Measurements from ENCODE around the gene SGMS2.
A peak's percentile ranks its signal among the peaks of the same experiment; 100 is the strongest.

The SGMS2 gene

GRCh38 chr4:107831140-107831539, 6.4 kb downstream of the SGMS2 start:
- DNase-seq = no peak

DNA sequence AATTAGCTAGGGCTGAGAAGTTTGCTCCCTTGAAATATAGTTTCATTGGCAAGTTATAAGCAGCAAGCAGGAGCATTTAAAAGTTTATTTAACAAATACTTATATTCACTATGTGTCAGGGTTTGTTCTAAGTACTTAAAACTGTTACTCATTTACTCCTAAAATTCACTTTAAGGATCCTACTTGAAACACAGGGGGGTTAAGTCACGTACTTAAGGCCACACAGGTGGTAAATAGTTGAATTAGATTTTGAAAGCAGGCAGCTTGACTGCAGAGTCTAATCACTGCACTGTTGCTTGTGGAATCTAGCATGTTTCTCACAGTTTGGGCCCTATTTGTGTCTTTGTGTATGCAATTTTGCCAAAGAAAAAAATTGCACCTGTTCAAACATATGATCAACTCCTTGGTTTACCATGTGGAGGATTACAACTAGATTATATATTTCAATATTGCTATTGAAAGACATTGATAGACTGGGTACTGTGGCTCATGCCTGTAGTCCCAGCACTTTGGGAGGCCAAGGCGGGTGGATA, 7.6 kb downstream of the SGMS2 start:
- DNase-seq = no peak

DNA sequence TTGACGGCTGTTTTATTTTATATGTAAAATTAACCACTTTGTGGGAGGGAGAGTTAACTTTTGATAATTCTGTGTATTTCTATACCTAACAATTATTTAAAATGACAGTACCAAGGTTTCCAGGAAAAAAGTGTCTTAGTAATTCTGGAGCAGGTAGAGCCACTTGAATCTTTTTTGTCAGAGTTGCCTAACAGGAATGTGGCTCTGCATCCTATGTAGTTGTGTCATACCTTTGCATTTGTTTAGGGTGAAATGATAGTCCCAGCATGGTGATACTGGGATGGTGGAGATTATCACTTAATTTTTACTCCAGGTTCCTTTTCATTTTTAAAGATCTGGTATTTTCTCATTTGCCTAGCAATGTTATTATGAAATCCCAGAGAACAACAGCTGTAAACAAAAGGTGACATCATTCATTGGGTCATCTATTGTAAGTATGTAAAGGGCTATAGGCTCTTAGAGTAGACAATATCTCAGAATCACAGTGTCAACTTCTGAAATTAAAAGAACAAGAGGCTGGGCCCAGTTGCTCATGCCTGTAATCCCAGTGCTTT, 9.6 kb downstream of the SGMS2 start:
- no peak for DNase-seq

DNA sequence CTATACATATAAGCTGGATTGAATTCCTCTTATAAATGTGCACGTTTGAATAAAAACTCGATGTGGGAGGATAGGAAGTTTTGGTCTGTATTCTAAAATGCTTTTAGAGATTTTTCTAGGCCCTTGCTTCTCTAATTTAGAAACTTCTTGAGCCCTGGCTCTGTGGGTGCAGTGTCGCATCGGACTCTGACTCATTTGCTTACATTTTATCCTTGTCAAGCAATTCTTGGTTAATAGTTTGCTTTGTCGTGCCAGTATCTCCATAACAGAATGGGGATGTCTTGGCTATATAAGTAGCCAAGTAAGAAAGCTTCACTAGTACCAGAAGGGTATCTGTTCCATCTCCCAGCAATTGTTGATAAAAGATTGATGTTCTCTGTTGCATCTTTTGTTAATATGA, 10.7 kb downstream of the SGMS2 start:
- no peak for DNase-seq

DNA sequence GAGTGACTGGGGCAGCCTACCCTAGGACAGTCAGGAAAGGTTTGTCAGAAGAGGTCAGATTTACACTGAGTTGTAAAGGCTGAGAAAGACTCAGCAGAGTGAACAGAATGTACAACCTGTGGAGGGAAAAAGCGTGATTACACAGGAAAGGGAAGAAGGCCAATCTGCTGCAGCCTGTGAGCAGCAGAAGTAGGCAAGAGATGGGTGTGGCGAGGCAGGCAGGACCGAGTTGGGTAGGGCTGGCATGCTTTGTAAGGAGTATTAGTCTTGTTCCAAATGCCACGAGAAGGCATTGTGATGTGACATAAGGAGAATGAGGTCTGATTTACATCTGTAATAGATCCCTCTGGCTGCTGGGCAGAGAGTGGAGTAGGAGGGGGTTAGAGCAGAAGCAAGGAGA, 12.6 kb downstream of the SGMS2 start:
- DNase-seq = no peak

- no peak for DNase-seq
Measured at GRCh38 chr4:107837776-107838618, 13.3 kb downstream of the SGMS2 start.

DNA sequence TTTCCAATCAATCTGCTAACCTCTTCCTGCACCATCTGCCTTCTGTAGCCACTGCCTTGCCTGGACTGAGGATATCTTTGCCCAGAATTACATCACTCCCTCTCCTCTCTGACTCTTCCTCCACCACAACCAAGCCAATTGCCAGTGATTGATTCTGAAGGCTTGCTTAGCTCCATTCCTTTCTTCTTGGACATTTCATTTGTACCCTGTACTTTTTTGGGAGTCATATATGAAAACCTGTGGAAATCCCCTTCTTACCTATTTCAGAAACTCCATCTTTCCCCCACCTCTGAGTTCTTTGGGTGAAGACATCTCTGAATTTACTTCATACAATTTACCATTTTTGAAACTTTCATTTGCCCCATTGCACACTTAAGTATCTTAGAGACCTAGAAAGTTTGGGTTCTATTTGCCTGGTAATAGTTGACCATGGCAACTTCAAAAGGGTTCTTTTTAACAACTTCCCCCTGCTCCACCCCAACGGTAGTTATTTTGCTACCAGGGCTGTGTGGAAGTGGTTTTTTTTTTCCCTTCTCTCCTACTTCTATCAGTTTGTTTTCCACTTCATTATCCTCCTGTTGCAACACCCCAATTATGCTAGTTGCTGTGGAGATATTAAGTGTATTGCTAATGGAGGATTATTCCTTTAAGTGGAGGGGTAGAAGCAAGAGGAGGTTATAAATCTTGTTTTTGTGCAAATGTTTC, 14.3 kb downstream of the SGMS2 start:
- no peak for DNase-seq

- DNase-seq = no peak
Measured at GRCh38 chr4:107843391-107843790, 18.7 kb downstream of the SGMS2 start.

DNA sequence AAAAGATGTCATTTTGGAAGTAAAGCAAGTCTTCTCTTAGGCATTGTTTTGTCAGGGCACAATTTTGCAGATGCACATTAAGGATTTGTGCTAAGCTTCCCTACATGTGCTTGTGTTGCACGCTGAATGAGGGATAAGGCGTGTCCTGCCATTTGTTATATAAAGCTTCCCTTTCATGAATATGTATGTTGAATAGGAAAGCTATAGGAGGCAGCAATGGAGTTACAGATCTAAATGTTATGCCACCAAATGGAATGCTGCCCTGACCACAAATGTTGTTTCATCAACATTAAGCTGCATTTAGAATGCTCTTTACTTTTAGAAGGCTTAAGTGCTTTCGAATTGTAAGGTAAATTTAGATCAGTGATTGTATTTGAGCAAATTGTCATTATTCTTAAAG, 20.9 kb downstream of the SGMS2 start:
- no peak for DNase-seq

DNA sequence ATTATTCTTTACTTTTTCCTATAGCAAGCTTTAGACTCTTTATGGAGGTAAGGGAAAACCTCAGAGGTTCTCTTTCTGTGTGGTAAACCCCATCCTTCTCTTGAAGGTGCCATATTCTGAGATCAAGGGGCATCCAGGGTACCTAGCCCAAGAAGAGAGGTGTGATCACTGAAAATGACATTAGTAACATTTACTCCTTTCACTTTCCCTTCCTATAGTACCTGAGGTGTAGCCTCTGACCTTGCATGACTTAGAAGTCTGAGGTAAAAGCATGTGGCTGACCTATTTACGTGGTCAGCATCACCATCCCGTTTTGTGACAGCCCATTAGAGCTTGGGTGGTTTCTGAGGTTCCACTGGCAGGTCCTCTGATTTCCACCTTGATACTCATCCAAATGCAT, 25.7 kb downstream of the SGMS2 start:
- DNase-seq = no peak

DNA sequence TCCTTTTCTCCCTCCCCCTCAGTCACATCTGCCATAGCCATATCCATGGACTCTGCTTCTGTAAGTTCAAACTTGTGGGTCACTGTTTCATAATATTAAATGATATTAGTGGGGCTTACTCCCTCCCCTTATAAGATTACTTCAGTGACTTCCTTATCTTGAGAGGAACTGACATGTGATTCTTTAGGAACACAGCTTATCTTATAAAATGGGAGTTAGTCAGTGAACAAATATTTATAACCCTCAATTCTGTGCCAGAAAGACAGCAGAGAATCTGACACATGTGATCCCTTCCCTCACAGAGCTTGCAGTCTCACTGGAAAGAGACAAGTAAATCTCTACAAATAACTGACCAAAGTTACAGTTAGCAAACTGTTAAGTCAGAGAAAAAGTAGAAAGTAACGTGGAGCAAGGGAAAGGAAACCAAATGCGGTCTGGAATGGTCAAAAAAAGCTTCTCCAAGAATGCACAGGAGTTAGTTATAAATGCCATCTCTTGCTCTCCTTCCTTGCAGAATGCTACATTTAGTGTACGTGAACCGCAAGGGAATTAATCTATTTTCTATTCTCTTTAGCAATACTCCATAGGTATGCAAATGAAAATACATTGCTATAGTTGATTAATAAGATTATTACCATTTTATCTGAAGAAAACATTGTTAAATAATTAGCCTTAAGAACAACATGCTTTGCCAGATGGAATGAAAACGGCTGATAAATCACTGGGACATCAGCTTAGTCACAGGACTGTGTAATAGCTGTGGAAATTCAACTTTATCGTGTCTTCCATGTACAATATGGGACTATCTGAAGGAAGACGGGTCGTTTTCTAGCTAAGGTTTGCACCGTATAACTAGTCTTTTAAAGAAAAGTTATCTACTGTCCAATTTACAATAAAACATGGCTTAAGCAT, 29.0 kb downstream of the SGMS2 start:
- peak; percentile 49 for DNase-seq

DNA sequence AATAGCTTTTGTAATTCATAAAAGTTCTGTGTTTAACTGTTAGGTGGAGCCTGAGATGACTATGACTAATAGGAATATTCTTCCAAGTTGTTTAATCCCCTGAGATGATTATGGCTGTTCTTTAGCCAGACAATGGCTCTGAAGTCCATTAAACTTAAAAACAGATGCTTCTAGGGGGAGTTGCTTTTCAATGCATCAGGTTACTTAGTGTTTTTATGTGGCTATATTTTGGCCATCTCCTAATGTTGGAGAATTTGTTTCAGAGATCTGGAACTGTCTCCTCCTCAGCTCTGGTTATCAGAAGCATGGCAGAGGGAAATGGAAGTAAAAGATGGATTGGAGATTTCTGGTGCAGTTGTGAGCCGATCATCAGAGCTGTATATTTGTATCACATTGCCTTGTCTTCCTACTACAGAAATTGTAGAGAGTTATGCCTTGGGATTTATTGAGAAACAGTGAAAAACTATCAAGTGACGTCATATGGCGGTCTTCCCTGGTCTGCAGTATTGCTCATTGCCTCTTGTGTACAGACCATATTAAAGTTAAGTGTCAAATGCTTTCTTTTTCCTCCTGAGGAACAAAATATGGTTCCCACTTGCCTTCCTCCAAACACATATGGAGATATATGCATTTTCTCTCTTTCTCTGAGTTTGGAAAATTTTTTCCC, 29.8 kb downstream of the SGMS2 start:
- peak; percentile 35 for DNase-seq

DNA sequence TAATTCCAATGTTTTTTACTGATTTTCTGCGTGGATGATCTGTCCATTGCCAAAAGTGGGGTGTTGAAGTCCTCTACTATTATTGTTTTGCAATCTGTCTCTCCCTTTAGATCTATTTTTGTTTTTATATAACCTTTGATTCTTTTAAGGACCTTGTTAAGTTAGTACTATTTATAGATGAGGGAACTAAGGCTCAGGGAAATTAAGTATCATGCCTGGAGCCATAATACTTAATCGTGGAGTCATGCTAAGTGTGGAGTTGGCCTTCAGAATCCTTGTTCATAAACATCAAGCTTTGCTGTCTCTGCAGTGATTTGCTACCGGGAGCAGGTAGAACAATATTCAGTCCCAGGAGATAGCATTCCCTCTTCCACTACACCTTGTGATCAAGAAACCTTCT, 31.0 kb downstream of the SGMS2 start:
- DNase-seq = no peak

DNA sequence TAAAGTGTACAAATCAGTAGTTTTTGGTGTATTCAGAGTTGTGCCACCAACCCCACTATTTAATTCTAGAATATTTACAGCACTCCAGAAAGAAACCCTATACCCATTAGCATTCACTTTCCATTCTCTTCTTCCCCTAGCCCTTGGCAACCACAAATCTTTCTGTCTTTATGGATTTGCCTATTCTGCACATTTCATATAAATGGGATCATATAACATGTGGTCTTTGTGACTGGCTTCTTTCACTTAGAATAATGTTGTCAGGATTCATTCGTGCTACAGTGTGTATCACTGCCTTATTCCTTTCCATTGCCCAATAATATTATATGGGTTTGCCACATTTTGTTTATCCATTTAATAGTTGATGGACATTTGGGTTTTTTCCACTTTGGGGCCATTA, 32.2 kb downstream of the SGMS2 start:
- DNase-seq = no peak

DNA sequence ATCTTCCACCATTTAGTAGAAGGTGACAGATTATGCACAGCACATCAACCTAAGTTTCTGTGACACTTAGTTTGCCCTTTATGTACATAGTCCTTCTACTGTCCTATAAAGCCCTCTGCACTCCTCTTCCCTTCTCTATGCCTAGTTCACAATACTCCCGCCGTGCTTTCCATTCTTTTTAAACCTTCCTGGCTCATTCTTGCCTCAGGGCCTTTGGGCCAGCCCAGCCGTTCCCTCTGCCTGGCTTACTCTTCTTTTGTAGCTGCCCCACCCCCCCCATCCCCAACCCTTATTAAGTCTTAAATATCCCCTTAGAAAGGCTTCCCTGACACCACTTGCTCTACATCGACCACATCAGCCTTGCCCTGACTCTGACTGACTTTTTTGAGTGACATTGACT, 33.0 kb downstream of the SGMS2 start:
- no peak for DNase-seq

DNA sequence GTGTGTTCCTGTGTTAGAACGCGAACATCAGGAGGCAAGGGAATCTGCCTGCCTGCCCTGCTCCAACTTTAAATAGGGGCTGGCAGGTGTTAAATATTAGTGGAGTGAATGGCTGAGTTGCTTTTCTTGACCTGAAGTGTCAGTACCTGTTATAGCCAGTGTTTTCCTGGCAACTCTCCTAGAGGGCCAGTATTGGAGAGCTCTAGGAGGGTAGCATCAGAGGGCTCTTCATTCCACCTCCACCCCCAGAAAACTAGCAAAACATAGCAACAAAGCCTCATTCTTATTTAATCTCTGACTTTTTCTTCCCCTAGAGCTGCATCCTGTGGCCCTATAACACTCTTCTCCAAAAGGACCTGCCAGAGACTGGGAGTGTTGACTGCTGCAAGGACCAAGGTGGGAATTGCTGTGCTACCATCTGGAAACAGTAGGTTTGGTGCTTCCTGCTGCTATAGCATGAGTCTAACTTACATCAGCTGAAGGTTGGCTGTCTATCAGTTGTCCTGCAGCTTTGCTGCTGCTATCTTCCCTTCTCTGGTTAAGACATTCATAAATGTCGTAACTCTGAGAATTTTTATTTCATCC, 33.5 kb downstream of the SGMS2 start:
- DNase-seq = no peak

GRCh38 chr4:107862658-107863057, 37.9 kb downstream of the SGMS2 start:
- DNase-seq = no peak

DNA sequence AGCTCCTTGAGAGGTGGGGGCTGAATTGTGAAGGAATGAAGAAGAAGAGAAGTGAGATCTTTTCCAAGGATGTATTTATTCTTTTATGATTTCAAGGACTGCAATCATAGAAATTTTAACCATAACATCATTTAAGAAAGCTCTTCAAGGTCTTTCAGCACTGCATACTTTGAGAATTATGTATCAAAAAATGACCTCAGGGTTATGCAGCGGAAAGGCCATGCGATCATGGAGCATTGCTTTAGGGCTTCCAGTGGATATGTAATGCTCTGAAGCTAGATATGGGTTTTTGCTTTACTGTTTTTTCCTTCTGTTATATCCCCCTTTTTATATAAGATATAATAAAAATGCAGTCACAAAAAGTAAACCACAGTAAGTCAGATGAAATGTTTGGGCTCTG, 38.7 kb downstream of the SGMS2 start:
- no peak for DNase-seq

DNA sequence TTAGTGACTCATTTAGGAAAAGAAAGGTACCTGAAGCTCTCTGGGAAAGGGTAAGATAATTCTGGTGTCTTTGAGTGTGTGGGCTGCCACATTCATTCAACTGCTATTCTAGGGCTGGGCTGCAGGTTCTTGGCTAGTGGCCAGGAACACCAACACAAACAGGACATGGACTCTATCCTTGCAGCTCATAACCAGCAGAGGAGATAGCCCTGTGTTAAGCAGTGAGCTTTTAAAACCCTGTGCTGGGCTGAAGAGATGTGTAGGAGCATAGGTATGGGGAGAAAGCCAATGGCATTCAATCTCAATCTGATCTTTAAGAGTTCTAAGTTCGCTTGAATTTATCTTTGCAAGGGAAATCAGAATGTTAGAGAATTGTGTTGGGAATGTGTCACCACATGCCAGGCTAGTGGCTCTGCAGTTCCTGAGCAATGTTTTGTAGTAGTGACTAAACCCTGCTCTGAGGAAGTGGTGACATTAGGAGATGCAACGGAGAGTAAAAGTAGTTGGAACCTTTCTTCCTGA, 39.2 kb downstream of the SGMS2 start:
- no peak for DNase-seq

GRCh38 chr4:107866726-107867125, 42.0 kb downstream of the SGMS2 start:
- no peak for DNase-seq

GRCh38 chr4:107870236-107870635, 45.5 kb downstream of the SGMS2 start:
- no peak for DNase-seq
